NCI-H2196 (cell line): ENCODE data around the gene UQCRQ.
"Not testable (repeated sequence)": the region's sequence is repeated elsewhere in the genome, so short reads cannot be mapped to it uniquely, and the experiment has no call there.

Experiments
- DNase-seq: peaks from one replicate; lab custom pipeline; 2025; ENCODE audit not compliant: unreplicated experiment; lab: John Stamatoyannopoulos, UW

UQCRQ gene

DNA sequence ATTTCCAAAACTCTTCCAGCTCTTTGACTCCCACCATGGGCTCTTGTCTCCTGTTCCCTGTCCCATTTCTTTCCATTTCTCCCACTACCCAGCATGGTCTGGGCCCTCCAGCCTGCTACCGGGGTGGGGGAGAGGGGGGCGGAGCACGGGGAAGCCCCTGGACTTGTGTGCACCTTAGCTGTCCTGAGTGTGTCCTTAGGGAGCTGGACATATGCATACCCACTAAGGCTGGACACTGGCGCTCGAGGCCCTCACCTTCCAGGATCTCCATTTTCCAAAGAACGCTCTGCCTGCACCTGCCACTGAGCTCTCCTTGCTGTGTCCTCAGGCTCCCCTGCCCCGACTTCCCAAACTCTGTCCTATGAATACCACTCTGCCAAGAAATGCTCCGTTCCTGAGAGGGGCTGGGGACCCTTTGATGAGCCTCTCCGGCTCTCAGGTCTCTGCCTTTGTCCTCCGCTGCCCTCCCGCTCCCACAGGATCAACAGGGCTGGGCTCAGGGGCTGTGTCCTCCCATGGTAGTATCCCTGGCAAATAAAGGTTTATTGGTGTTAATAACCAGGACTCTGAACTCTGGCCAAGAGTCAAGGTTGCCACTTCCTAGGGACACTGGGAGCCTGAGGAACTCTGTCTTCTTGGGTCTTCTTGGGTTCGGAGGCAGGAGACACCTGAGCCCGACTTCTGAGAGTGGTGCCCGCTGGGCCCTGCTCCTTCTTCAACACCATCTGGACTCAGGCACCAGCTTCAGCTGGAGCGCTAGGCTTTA lies 35.2 kb upstream of the UQCRQ start:
- DNase-seq = no peak

DNA sequence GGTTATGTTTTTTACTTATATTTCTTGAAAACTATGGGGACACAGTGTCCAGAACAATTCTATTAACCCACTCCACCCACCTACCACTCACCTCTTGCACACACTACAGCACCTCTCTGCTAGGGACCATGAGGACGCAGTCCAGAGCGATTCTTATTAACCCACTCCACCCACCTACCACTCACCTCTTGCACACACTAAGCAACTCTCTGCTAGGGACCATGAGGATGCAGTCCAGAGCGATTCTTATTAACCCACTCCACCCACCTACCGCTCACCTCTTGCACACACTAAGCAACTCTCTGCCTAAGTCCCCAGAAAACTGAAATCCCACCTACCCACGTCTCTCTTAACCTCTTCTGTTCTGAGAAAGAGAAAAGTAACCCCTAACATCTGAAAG lies 33.8 kb upstream of the UQCRQ start:
- DNase-seq = no peak

- DNase-seq = no peak
Measured at GRCh38 chr5:132834057-132834456, 32.4 kb upstream of the UQCRQ start.

GRCh38 chr5:132836852-132837251 lies 29.6 kb upstream of the UQCRQ start:
- DNase-seq = no peak

DNA sequence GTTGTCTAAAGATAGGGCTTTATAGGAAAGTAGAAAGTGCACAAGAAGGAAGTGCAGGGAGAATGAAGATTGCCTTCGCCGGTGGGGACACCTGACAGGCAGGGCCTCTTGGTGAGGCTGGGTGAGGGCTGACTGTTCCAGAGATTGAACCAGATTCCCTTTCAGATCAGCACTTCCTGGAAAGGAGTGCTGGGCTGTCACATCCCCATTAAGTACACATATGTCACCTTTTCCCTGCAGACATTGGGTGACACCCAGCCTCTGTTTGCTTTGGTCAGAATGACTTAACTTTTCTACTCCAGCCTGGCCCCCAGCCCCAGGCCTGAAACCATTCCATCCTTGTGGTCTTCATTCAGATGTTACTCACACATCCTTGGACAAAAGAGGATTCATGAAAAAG lies 28.6 kb upstream of the UQCRQ start:
- no peak for DNase-seq

GRCh38 chr5:132838516-132839282 lies 27.7 kb upstream of the UQCRQ start:
- DNase-seq = no peak

GRCh38 chr5:132839426-132840301 lies 26.8 kb upstream of the UQCRQ start:
- DNase-seq = no peak

DNA sequence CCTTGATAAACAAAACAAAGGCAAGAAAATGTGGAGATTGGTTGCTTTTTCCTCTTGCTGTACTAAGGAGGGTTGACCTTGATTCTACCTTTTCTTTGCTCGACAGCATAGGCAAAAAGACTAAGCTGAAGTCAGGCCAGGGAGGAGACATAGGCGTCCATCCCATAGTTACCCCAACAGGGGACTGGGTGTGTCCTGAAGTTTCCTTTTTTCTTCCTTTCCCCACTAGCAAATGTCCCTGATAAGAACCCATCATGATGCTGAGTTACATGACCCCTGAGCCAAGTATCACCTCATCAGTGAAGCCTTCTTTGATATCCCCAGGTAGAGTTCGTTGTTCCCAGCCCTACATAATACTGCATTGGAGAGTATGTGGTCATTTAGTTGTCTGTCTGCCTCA lies 26.1 kb upstream of the UQCRQ start:
- no peak for DNase-seq

GRCh38 chr5:132840896-132841295 lies 25.5 kb upstream of the UQCRQ start:
- DNase-seq = no peak

- no peak for DNase-seq
Measured at GRCh38 chr5:132841305-132841704, 25.1 kb upstream of the UQCRQ start.

- DNase-seq = no peak
Measured at GRCh38 chr5:132848270-132848669, 18.2 kb upstream of the UQCRQ start.

DNA sequence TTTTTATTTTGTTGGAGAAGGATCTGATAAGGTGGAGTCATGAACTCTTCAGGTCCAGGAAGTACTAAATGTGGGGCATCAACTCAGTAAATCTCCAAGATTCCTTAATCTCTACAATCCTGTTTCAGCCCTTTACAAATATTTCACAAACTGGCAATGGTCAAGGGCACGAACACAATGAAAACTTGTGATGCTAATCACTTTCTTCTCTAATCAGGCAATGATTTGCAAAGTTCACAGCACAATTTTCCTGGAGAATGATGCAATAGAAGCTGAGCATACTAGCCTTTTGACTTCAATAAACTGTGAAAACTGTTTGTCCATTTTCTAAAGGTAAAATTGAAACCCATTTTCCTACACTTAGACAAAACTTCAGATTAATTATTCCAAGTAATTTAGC lies 17.1 kb upstream of the UQCRQ start:
- DNase-seq = no peak

DNA sequence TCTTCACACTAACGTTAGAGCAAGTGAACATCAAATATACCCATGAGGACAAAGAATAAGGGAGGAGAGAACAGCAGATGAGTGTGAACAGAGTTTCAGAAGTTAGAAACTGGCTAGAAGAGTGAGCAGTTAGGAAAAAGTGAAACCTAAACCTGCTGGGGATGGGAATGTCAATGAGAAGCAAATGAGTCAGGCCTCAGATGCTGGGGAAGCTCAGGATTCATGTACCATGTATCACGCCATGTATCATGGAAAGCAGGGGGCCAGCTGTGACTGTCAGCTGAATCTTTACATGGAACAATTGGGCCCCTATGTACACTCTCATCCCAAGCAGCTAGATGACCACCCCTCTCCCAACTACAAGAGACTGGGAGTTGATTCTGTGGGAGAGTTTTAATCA lies 16.4 kb upstream of the UQCRQ start:
- DNase-seq = no peak

DNA sequence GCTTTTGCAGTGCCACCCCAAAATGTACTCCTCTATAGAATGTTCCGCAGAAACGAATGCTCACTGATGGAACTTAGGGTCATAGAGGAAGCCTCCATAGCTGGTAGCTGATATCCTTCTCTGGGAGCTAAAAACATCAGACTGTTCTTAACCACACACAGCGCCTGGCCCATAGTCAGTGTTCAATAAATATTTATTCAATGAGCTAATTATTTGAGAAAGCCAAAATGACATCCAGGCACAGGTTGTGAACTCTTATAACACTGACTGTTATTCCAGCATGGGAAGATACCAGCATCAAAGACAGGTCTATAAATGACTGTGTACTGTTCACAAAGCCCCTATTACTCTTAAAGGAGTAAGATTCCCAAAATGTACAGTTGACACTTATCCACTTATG lies 13.1 kb upstream of the UQCRQ start:
- no peak for DNase-seq

- no peak for DNase-seq
Measured at GRCh38 chr5:132853790-132854189, 12.7 kb upstream of the UQCRQ start.

DNA sequence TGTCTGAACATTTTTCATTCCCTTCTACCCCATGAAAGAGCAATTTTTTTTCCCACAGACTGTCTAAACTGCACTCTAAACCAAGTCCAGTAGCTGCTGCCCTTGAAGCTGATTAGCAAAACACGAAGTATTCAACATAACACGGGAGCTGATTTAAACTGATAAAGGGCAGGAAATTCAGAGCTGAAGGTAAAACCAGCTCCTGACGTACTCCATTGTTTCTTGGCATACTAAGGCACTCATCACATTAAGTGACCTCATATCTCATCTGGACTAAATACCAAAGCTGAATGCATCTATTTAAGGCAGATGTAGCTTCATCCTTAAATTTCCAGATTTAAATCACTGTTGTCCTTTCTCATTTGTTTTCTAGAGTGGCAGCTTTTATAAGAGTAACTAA lies 12.1 kb upstream of the UQCRQ start:
- no peak for DNase-seq

DNA sequence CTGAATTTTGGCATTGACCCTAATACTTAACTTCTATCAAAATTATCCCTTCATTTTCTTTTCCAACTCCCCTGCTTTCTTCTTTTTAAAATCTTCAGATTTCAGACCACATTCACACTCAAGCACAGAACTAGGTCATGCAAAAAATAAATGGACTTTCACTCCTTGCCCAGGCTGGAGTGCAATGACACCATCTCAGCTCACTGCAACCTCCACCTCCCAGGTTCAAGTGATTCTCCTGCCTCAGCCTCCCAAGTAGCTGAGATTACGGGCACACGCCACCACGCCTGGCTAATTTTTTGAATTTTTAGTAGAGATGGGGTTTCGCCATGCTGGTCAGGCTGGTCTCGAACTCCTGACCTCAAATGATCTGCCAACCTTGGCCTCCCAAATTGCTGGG lies 11.4 kb upstream of the UQCRQ start:
- DNase-seq = not testable (repeated sequence)

DNA sequence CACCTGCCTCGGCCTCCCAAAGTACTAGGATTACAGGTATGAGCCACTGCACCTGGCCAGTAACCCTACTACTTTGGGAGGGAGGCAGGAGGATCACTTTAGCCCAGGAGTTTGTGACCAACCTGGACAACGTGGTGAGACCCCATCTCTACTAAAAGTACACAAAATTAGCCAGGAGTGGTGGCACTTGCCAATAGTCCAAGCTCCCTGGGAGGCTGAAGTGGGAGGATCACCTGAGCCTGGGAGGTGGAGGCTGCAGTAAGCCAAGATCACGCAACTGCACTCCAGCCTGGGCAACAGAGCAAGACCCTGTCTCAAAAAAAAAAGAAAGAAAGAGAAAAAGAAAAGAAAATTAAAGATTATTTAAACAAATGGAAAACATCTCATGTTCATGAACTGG lies 10.4 kb upstream of the UQCRQ start:
- no peak for DNase-seq

- no peak for DNase-seq
Measured at GRCh38 chr5:132859889-132860437, 6.5 kb upstream of the UQCRQ start.

DNA sequence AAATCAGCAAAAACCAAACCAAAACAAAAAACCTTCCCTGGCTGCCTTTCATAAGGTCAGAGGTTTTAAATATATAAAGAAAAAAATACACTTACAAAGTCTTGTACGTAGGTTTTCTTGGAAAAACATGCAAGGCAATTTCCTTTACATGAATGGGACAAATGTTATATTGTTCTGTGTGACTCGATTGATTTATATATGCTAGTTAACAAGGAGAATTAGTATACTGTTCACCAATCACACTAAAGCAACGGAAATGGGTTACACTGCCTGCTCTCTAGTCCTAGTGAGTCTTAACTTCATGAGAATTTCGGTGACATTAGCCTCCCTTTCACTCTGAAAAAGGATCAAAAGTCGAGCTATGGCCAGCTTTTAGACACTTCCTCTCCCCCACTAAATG lies 5.7 kb upstream of the UQCRQ start:
- DNase-seq = no peak

- DNase-seq = no peak
Measured at GRCh38 chr5:132865668-132866341, 637 bp upstream of the UQCRQ start.
